HepG2 (cell line): Measurements from ENCODE around the gene AKR7A3. TPM values are rescaled to one million over a fixed set of nuclear protein-coding genes. Genes with fewer than 3 reads are reported as not detected.

ENCODE experiments used
- MAF1 ChIP-seq: sonication (generic); formaldehyde crosslinking; IDR thresholded peaks from 2 replicates; pipeline ENCODE4 v1.5.0; 2020; ENCODE audit warnings: missing genetic modification reagents, borderline replicate concordance
- PBX3 ChIP-seq: sonication (generic); formaldehyde crosslinking; IDR thresholded peaks from 2 replicates; pipeline ENCODE4 v1.8.1; 2023; ENCODE audit warnings: missing genetic modification reagents, inconsistent platforms, borderline replicate concordance
- PRDM10 ChIP-seq: sonication (generic); formaldehyde crosslinking; IDR thresholded peaks from 2 replicates; pipeline ENCODE4 v1.4.0; 2020; ENCODE audit warnings: low read depth, missing genetic modification reagents
- RFX3 ChIP-seq: IDR thresholded peaks from 2 replicates; pipeline ENCODE4 v1.6.1; 2016; ENCODE audit warnings: missing biosample characterization, missing genetic modification reagents
- SIN3B ChIP-seq: fragments of 150-350 bp; IDR thresholded peaks from 2 replicates; pipeline ENCODE4 v1.6.1; 2014; ENCODE audit warnings: low read length
- STAT6 ChIP-seq: sonication (generic); formaldehyde crosslinking; IDR thresholded peaks from 2 replicates; pipeline ENCODE4 v1.4.0; 2020; ENCODE audit warnings: missing genetic modification reagents, mild to moderate bottlenecking, borderline replicate concordance
- TSC22D2 ChIP-seq: sonication (generic); formaldehyde crosslinking; IDR thresholded peaks from 2 replicates; pipeline ENCODE4 v1.5.1; 2020; ENCODE audit warnings: missing genetic modification reagents, mild to moderate bottlenecking, borderline replicate concordance
- ZNF224 ChIP-seq: sonication (generic); formaldehyde crosslinking; IDR thresholded peaks from 2 replicates; pipeline ENCODE4 v1.5.0; 2020; ENCODE audit warnings: mild to moderate bottlenecking, missing genetic modification reagents
- ZNF235 ChIP-seq: sonication (generic); formaldehyde crosslinking; IDR thresholded peaks from 2 replicates; pipeline ENCODE4 v1.8.1; 2023; ENCODE audit warnings: mild to moderate bottlenecking, missing genetic modification reagents, borderline replicate concordance
- ZNF337 ChIP-seq: sonication (generic); formaldehyde crosslinking; IDR thresholded peaks from 2 replicates; pipeline ENCODE4 v1.5.1; 2020; ENCODE audit warnings: missing genetic modification reagents, low read depth, mild to moderate bottlenecking, borderline replicate concordance
- ZNF543 ChIP-seq: sonication (generic); formaldehyde crosslinking; IDR thresholded peaks from 2 replicates; pipeline ENCODE4 v1.4.0; 2020; ENCODE audit warnings: mild to moderate bottlenecking, missing genetic modification reagents
- ZNF891 ChIP-seq: sonication (generic); formaldehyde crosslinking; IDR thresholded peaks from 2 replicates; pipeline ENCODE4 v1.5.0; 2020; ENCODE audit warnings: mild to moderate bottlenecking, missing genetic modification reagents
- polyA plus RNA-seq, 8 experiments: library from polyadenylated mRNA; depleted of rRNA in 3 of 8; stranded (reverse) in 7 of 8; unstranded in 1 of 8; fragments of >200 nt; fragmentation: Illumina TruSeq in 4 of 8; extraction: Trizol in 4 of 8; gene quantifications; 2 replicates each; pipeline versions ENCODE4 v1.2.1 to v1.2.3, GENCODE V29; 2011 to 2016; ENCODE audit warnings: low read depth in 4 of 8, missing spikeins in 1 of 8, mixed read lengths in 1 of 8; ENCODE audit not compliant: insufficient read depth in 1 of 8
- total RNA-seq, 5 experiments: library from RNA; depleted of rRNA; stranded (reverse); fragments of >200 nt; fragmentation: Illumina TruSeq; extraction: Trizol; gene quantifications; 2 replicates each; pipeline ENCODE4 v1.2.3, GENCODE V29; 2016; ENCODE audit warnings: low read depth in 1 of 5
- TF ChIP-seq, protein P1 (sequence below): sonication (generic); formaldehyde crosslinking; IDR thresholded peaks from 2 replicates; pipeline ENCODE4 v1.5.1; 2020; ENCODE audit warnings: mild to moderate bottlenecking, missing genetic modification reagents
- TF ChIP-seq, protein P2 (sequence below): sonication (generic); formaldehyde crosslinking; IDR thresholded peaks from 2 replicates; pipeline ENCODE4 v1.4.0; 2020; ENCODE audit warnings: mild to moderate bottlenecking, missing genetic modification reagents, borderline replicate concordance

The AKR7A3 gene
- total and polyA plus RNA-seq, 2 of the 13 experiments (the other 11 are each of a cell fraction or from before 2014, with no cell fraction given) = 0.58 to 1.00 TPM

- no peak for TF ChIP-seq PRDM10
- no peak for TF ChIP-seq STAT6
- peak; percentile 10; the same call in 1 of the 2 replicates for TF ChIP-seq MAF1 (CRISPR knock-in tag)
- peak; percentile 88; the same call in 1 of the 2 replicates for TF ChIP-seq ZNF543 (CRISPR knock-in tag)
- TF ChIP-seq, protein P1, sequence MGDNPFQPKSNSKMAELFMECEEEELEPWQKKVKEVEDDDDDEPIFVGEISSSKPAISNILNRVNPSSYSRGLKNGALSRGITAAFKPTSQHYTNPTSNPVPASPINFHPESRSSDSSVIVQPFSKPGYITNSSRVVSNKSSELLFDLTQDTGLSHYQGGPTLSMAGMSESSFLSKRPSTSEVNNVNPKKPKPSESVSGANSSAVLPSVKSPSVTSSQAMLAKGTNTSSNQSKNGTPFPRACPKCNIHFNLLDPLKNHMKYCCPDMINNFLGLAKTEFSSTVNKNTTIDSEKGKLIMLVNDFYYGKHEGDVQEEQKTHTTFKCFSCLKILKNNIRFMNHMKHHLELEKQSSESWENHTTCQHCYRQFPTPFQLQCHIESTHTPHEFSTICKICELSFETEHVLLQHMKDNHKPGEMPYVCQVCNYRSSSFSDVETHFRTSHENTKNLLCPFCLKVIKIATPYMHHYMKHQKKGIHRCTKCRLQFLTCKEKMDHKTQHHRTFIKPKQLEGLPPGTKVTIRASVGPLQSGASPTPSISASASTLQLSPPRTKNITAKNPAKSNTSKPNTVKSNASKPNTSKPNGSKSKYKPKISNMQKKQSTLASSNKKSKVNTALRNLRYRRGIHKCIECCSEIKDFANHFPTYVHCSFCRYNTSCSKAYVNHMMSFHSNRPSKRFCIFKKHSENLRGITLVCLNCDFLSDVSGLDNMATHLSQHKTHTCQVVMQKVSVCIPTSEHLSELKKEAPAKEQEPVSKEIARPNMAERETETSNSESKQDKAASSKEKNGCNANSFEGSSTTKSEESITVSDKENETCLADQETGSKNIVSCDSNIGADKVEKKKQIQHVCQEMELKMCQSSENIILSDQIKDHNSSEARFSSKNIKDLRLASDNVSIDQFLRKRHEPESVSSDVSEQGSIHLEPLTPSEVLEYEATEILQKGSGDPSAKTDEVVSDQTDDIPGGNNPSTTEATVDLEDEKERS (CRISPR knock-in tag) = peak; percentile 61; the same call in 1 of the 2 replicates
- peak; percentile 94; the same call in 1 of the 2 replicates for TF ChIP-seq ZNF235 (CRISPR knock-in tag)
- TF ChIP-seq, protein P2, sequence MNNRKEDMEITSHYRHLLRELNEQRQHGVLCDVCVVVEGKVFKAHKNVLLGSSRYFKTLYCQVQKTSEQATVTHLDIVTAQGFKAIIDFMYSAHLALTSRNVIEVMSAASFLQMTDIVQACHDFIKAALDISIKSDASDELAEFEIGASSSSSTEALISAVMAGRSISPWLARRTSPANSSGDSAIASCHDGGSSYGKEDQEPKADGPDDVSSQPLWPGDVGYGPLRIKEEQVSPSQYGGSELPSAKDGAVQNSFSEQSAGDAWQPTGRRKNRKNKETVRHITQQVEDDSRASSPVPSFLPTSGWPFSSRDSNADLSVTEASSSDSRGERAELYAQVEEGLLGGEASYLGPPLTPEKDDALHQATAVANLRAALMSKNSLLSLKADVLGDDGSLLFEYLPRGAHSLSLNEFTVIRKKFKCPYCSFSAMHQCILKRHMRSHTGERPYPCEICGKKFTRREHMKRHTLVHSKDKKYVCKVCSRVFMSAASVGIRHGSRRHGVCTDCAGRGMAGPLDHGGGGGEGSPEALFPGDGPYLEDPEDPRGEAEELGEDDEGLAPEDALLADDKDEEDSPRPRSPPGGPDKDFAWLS (CRISPR knock-in tag) = no peak
- peak; percentile 77; the same call in 1 of the 2 replicates for TF ChIP-seq ZNF891 (CRISPR knock-in tag)
- no peak for TF ChIP-seq PBX3
- TF ChIP-seq RFX3 (CRISPR knock-in tag) = no peak
- peak; percentile 75; the same call in 1 of the 2 replicates for TF ChIP-seq SIN3B
- TF ChIP-seq TSC22D2 (CRISPR knock-in tag) = peak; percentile 75; the same call in 1 of the 2 replicates
- TF ChIP-seq ZNF337 (CRISPR knock-in tag) = peak; percentile 71; the same call in 1 of the 2 replicates
- no peak; the same call in 1 of the 2 replicates for TF ChIP-seq ZNF224 (CRISPR knock-in tag)
Measured at GRCh38 chr1:19251305-19252196, 37.0 kb downstream of the AKR7A3 start, which contains the start of the genes EMC1 and MRTO4 (continued).
